GM12892 (cell line): ENCODE data around the gene ERCC1.

Source experiments
- POLR2A ChIP-seq: IDR thresholded peaks from 2 replicates; pipeline ENCODE4 v1.6.1; 2011; ENCODE audit warnings: low read depth, low read length, control low read depth
- POLR2AphosphoS5 ChIP-seq: IDR thresholded peaks from 2 replicates; pipeline ENCODE4 v1.6.1; 2011; ENCODE audit warnings: low read depth, low read length, control low read depth
- TAF1 ChIP-seq: IDR thresholded peaks from 2 replicates; pipeline ENCODE4 v1.6.1; 2011; ENCODE audit warnings: low read depth, mild to moderate bottlenecking, control low read depth, low read length, borderline replicate concordance

DNA sequence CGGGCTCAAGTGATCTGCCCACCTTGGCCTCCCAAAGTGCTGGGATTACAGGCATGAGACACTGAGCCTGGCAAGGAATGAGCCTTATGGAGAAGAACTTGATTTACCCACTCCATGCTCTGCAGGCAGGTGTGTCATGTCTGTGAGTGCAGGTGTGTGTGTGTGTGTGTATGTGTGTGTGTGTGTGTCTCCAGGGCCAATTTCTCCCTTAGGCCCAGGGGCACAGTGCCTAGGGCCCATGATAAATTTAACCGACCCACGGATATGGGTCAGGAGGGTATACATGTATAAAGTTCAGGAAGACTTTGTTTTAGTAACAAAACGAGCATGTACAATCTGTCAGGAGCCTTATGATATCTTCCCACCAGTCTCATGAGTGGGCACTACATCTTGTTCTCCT, 39.5 kb upstream of the ERCC1 start:
- TF ChIP-seq TAF1 (no peak), POLR2AphosphoS5 (no peak), POLR2A (no peak)
